NCI-H2196 treated with DMSO at 0.1 percent for 48 hours (cell line): ENCODE measurements around the gene SEMA4D.
A peak's percentile ranks its signal among the peaks of the same experiment; 100 is the strongest.

Experiments used
- DNase-seq: peaks from one replicate; lab custom pipeline; 2025; ENCODE audit not compliant: unreplicated experiment; lab: John Stamatoyannopoulos, UW

The SEMA4D gene

GRCh38 chr9:89390578-89391116 lies 107.3 kb downstream of the SEMA4D start:
- DNase-seq, result no peak

- no peak for DNase-seq
Observed at GRCh38 chr9:89390068-89390555, 107.8 kb downstream of the SEMA4D start.

DNA sequence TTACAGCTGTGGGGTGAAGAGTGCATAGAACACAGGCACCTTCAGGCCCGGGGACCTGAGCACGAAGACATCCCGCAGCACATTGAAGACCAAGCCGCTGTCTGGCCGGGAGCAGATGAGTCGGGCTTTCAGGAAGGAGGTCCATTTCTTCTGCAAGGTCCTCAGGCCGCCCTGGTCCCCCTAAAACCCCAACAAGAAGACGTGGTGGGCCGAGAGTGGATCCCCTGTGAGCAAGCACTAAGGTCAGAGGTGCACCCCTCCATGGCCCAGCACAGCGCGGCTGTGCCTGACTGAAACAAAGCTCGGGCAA lies 109.1 kb downstream of the SEMA4D start:
- DNase-seq, result no peak

DNA sequence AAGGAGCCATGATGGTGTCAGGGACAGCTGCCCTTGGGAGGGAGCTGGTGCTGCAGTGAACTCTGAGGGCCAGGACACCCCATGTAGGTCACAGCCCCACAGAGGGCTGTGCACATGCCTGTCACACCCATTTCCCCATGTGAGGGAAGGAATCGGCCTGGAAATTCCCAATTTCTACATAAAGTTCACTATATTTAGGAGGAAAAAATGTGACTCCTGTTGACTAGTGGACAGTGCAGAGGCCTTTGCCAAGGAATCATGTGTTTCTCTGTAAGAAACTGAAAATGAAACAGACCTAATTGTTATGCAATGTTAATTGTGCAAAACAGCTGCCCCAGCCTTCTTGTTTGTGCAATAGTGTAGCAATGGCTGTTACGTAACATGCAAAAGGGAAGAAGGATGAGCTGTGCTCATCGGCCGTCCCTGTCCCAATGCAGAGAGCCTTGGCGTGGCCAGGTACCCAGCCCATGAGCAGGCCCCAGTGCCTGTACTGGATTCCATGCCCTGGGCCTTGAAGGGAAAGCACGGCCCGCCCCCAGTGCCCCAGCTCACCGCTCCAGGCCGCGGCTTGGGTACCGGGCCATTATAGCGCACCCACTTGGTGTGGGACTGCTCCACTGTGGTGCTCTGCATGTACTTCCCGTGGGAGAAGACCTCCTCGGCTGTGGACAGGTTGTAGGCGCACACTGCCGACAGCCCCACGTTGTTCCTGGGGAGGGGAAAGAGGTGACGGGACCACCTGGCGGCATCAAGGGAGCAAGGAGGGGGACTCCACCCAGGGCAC lies 109.6 kb downstream of the SEMA4D start:
- DNase-seq, result peak; percentile 4

DNA sequence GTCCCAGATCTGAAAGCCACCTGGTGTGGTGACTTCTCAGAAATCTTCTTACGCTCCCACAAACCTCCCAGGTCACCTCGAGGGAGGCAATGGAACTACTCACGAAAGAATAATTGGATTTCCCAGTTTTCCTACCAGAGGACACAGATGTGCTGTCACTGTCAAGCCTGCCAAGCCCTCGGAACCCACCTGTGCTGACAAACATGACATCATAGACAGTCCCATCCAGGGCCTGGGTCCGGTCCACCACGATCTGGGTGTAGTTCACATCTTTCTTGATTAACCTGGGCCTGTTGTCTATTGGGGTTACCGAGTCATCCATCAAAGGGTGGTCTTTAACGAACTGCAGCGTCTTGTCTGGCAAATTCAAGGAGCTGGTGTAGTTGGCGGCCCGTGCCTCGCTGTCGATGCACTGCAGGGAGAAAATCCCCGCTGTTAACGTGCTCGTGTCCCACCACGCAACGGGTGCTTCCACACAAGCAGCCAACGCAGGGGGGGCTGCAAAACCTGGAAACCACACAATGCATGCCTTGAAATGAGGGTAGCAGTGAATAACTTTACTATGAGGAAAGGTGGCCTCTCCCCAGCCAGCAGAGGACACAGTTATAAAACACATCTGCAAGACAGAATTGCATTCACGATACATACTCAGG lies 110.6 kb downstream of the SEMA4D start:
- no peak for DNase-seq

- peak; percentile 81 for DNase-seq
Observed at GRCh38 chr9:89386797-89387196, 111.1 kb downstream of the SEMA4D start.

DNA sequence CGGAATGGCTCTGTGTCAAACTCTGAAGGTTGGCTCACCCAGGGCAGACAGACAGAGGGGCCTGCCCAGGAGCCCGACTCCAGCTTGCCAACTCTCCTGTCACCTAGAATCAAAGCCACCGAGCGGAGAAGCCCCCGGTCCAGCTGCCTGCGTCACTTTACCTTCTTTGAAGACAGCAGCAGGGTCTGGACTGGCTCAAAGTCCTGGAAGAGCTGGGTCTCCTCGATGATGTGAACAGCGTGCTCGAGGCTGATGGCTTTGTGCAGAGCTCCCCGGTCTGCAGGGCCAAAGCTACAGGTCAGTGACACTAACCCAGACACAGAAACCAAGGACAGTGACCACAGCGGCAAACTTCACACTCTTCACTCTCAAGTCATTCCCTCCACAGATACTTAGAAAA lies 111.7 kb downstream of the SEMA4D start:
- DNase-seq, result no peak

- DNase-seq, result no peak
Observed at GRCh38 chr9:89384783-89385182, 113.1 kb downstream of the SEMA4D start.

- DNase-seq, result no peak
Observed at GRCh38 chr9:89383721-89384300, 114.1 kb downstream of the SEMA4D start.

DNA sequence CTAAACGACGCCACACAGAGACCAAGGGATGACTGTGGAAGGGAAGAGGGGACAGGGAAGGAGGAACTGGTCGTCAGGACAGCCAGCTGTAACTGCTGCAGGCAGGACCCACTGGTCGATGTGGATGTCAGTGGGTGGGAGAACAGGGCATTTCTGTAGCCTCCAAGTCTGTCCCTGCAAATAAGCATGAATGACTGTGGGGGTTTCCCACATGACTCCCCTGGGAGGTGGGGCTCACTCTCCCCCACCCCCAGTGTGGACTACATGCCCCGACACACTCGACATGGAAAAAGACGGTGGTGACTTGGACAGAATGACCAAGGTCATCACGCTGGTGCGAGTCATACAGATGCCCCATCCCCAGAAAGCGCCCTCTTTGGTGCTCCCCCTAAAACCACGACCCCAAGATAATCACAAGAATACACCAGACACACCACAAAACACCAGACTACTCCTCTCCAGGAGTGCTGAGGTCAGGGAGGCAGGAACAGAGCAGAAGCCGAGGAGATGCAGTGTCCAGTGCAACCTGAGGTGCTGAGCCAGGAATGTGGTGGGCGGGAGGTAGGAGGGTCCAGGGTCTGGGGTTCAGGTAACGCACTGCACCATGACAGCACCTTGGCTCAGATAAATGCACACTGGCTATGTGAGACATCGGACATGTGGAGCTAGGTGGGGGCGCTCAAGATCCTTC lies 114.7 kb downstream of the SEMA4D start:
- DNase-seq, result no peak

DNA sequence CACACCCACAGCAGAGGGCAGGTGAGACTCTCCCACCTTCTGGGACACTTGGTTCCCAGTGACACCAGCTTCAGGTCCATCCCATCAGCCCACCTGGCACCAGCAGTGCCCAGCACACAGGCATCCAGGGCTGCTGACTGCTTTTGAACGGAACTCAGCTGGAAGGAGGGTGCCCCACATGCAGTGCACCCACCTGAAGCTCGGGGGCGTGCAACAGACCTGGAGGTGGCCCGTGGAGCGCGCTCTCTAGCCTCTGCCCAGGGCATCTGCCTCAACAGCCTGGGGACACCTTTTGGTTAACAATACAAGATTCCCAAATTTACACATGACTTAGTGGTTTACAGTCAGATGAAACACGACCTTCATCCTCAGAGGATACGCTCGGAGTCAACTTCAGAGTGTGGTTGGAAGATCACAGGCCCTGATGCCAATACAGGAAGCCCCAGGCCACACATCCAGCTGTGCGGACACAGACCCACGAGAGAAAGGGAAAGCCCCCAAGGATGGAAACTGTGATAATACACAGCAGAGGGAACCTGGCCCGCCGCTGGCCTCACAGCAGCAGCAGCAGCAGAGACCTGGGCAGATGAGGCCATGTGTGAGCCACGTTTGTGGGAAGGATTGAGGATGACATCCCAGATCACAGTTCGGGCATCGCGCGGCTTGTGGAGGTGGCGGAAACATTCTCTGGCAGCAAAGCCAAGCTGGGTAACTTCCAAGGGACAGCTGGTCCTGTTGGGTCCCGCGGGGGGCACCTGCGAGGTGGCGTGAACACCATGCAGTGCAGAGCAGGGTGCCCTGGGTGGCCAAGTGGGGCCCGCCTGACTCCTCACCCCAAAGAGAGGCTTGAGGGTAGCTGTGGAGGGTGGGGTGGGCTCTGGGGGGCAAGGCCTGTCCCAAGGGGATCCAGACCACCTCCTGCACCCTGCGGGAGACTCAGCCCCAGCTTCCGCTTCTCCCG lies 115.6 kb downstream of the SEMA4D start:
- no peak for DNase-seq

DNA sequence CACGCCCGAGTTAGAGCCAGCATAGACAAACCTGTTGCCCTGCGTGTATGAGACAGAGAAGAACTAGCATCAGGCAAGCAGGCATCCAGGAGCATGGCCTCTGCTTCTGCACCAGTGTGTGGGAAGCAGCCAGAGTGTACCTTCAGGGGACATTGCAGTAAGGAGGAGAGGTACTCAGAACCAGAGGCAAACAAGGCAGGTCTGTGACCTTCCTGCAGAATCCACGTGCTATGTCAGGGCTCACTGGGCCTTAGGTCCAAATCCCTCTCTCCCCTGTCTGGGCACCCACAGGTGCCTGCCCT lies 116.7 kb downstream of the SEMA4D start:
- DNase-seq, result no peak

- DNase-seq, result no peak
Observed at GRCh38 chr9:89380437-89381307, 117.2 kb downstream of the SEMA4D start.

GRCh38 chr9:89379508-89380115 lies 118.3 kb downstream of the SEMA4D start:
- no peak for DNase-seq

DNA sequence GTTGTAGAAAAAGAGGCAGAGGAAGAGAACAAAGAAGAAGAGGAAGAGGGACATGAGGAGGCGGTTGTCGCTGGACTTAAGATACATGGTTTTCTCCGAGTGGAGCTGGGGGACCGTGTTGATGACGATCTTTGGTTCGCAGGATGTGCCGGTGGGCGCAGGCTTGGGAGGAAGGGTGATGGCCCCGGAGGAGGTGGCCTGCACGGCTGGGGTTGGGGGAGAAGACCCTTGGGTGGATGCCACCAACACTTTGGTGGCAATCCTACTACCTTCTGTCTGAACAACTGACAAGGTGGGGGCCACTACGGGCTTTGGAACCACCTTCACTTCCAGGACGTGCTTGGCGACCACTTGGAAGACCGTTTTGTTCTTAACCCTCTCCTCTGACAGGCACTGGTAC lies 118.9 kb downstream of the SEMA4D start:
- DNase-seq, result no peak

DNA sequence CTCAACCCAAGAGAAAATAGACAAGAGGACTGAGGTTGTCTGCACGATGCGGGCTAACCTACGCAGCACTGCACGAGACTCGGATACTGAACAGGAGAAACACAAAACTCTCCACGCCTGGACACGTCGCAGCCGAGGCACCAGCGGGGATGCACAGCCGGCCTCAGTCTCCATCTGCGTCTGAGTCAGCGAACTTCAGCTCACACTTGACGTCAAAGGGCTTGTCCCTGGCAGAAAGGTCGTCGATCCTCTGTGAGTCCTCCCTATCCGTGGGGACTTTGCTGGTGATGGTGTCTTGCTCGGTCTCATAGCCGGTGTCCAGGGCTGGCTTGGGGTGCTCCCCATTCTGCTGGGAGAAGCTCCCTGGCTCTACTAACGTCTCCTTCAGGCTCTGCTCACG lies 119.4 kb downstream of the SEMA4D start:
- DNase-seq, result no peak

- DNase-seq, result no peak
Observed at GRCh38 chr9:89377411-89377810, 120.5 kb downstream of the SEMA4D start.

DNA sequence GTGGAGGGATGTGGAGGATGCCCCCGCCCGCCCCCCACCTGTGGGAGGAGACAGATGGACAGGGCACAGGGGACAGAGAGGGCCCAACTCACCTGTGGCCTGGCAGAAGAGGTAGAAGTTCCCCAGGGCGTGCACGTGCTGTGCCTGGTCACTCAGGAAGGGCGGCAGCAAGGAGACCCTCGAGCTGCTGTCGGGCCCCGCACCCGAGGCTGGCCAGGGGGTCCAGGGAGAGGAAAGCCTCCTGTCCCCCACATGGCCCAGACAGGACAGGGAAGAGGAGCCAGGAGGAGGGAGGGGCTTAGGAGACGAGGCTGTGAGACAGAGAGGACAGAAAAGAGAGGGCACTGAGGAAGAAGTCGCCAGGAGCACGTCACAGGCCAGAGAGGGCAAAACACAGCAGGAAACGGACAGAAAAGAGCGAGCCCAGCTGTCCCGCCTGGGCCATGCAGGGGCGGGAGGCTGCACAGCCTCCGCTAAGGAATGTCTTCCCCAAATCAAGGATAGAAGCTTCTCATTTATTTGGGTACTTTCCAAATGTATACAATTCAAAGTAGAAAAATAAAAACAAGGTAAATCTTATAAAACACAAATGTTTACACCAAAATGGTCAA lies 121.1 kb downstream of the SEMA4D start:
- no peak for DNase-seq

DNA sequence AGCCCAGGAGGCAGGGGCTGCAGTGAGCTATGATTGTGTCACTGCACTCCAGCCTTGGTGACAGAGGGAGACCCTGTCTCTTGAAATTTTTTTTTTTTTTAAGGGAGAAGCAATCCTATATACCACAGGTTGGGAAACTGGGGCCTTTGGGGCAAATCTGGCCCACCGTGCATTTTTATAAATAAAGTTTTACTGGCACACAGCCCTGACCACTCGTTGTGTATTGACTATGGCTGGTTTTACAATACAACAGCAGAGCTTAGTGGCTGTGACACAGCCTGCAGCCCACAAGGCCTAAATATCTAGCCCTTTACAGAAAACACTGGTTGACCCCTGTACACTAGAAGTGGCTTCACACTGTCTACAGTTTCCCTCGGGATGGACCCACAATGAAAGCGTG lies 121.6 kb downstream of the SEMA4D start:
- DNase-seq, result no peak
